Keratinocyte (primary cell): ENCODE data around the gene KHSRP.

Experiments used
- EZH2 ChIP-seq: IDR thresholded peaks from one replicate; pipeline ENCODE4 v1.6.1; 2012; ENCODE audit warnings: inconsistent platforms, mild to moderate bottlenecking, low read length, moderate library complexity
- TF ChIP-seq, protein P1 (sequence below), 3 experiments: IDR thresholded peaks in 1 of 3; conservative IDR thresholded peaks in 1 of 3; optimal IDR thresholded peaks in 1 of 3; 2 replicates in 2 of 3; 3 replicates in 1 of 3; pipeline versions ENCODE3 to v1.5.1; 2011; ENCODE audit warnings: low read length in 3 of 3, mild to moderate bottlenecking in 3 of 3, moderate library complexity in 2 of 3, control low read depth in 1 of 3, inconsistent platforms in 1 of 3; ENCODE audit not compliant: insufficient read depth in 2 of 3; ENCODE audit errors: extremely low read depth in 1 of 3

DNA sequence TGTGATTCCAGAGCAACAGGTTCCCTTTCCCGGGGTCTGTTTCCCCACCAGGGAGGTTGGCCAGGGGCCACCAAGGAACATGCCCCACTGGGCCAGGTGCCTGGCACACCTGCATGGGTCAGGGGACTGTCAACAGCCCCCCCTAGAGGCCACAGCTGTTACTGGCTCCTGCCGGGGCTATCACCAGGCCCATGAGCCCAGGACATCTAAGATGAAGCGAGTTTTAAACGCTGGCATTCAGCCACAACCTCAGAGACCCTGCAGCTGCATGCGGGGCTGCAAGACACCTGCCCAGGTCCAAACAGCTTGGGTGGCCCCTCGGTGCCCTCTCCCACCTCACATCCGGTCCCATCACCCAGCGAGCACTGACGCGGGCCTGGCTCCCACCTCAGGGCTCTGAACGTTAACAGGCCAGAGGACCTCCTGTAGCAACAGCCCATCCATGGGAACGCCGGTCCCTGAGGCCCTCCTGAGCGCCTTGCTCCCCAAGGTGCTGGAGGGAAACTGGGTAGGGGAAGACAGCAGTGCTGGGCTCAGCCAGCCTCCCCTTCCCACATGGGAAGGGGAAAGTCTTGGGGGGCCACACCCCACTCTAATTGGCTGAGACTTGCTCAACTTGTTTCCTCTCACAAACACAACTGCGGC lies 12.0 kb downstream of the KHSRP start:
- TF ChIP-seq, protein P1, sequence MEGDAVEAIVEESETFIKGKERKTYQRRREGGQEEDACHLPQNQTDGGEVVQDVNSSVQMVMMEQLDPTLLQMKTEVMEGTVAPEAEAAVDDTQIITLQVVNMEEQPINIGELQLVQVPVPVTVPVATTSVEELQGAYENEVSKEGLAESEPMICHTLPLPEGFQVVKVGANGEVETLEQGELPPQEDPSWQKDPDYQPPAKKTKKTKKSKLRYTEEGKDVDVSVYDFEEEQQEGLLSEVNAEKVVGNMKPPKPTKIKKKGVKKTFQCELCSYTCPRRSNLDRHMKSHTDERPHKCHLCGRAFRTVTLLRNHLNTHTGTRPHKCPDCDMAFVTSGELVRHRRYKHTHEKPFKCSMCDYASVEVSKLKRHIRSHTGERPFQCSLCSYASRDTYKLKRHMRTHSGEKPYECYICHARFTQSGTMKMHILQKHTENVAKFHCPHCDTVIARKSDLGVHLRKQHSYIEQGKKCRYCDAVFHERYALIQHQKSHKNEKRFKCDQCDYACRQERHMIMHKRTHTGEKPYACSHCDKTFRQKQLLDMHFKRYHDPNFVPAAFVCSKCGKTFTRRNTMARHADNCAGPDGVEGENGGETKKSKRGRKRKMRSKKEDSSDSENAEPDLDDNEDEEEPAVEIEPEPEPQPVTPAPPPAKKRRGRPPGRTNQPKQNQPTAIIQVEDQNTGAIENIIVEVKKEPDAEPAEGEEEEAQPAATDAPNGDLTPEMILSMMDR (optimal IDR thresholded peaks at IDR 0.05 in 1 of 3, IDR thresholded peaks at IDR 0.05 in 1 of 3, conservative IDR thresholded peaks at IDR 0.05 in 1 of 3; ENCODE audit: extremely low read depth in 1 of 3, insufficient read depth in 2 of 3, low read length in 3 of 3): peak; percentile 50 to 68 (median 60)
- TF ChIP-seq EZH2: no peak
